Fibroblast of pulmonary artery (primary cell): ENCODE data around the gene GALNT9.

ENCODE experiments used
- DNase-seq: peaks from one replicate; pipeline ENCODE4 v3.0.0-alpha.2; 2010; ENCODE audit warnings: low read depth
- H3K4me3 ChIP-seq: replicated peaks from 2 replicates; pipeline ENCODE4 v1.5.1; 2011; ENCODE audit warnings: low read depth, mild to moderate bottlenecking, control low read depth, low read length, moderate library complexity
- TF ChIP-seq, protein P1 (sequence below): IDR thresholded peaks from 2 replicates; pipeline ENCODE4 v1.5.1; 2011; ENCODE audit warnings: mild to moderate bottlenecking, control low read depth, low read length, inconsistent platforms; ENCODE audit errors: missing control alignments

Gene GALNT9

DNA sequence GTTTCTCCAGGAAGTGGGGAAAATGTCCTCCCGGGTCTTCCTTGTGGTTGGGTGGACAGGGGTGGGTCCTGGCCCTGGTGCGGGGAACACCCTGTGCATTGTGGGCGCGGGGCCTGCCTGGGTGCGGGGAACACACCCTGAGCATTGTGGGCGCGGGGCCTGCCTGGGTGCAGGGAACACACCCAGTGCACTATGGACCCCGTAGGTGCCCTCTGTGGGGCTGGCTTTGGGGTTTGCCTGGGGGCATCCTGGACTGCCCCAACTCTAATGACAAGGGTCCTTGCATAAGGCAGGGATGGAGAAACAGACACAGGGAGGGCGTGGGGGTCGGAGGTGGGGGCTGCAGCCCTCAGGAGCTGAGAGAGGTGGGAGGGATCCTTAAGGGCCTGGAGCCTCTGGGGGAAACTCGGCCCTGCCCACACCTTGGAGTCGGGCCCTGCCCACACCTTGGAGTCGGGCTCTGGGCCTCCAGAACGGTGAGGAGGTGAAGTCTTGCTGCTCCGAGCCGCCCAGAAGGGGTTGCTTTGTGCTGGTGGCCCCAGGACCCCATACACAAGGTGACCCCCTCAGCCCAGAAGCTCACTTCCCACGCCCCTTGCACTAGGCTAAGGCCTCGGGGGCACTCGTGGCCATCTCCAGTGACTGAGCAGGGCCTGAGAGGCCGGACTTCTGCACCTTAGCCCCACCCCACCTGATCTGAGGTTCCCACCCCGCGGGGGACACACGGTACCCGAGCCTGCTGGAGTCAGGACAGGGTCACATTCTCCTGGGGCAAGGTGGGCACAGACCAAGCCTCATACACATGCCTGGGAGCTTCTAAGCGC, 69.3 kb downstream of the GALNT9 start:
- no peak overlapping the region for H3K4me3 ChIP-seq
- no peak for DNase-seq
- TF ChIP-seq, protein P1, sequence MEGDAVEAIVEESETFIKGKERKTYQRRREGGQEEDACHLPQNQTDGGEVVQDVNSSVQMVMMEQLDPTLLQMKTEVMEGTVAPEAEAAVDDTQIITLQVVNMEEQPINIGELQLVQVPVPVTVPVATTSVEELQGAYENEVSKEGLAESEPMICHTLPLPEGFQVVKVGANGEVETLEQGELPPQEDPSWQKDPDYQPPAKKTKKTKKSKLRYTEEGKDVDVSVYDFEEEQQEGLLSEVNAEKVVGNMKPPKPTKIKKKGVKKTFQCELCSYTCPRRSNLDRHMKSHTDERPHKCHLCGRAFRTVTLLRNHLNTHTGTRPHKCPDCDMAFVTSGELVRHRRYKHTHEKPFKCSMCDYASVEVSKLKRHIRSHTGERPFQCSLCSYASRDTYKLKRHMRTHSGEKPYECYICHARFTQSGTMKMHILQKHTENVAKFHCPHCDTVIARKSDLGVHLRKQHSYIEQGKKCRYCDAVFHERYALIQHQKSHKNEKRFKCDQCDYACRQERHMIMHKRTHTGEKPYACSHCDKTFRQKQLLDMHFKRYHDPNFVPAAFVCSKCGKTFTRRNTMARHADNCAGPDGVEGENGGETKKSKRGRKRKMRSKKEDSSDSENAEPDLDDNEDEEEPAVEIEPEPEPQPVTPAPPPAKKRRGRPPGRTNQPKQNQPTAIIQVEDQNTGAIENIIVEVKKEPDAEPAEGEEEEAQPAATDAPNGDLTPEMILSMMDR, result no peak

DNA sequence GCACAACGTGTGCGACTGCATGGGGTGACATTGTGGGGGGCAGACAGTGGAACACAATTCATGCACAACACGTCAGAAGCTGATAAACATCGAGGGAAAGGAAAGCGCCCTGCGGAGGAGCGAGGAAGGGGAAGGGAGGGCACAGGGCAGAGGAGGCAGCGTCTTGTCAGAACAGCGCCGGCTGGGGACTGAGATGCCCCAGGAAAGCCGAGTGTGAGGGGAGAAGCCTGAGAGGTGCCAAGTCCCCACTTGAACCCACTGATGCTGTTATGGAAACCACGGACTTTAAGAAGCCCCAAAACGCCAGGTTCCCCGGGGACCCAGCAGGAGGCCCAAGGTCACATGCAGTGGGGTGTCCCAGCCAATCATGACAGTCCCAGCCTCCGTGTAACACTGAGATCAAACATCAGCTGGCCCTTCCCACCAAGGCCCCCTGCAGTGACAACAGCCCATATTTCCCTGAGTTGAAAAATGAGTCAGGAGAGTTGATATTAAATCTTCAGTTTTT, 70.0 kb downstream of the GALNT9 start:
- DNase-seq, result no peak

DNA sequence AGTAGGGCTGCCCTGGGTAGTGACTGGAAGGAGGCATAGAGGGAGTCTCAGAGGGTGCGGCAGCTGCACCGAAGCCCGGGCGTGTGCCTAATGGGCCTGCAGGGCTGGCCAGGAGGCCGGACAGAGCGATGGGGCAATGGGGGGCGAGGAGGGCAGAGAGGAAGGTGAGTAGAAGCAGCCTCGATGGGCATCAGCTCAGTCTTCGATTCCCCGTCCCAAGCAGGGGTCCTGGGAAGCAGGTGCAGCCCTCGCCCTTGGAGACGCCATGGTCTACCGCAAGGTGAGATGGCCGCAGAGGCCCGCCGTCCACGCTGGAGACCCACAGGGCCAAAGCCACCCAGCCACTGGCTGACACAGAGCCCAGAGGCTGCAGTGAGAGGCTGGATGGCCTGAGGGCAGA, 70.8 kb downstream of the GALNT9 start:
- TF ChIP-seq, protein P1, result no peak
- DNase-seq, result no peak
- no peak overlapping the region for H3K4me3 ChIP-seq

More for the DNA sequence above, 70.0 kb downstream of the GALNT9 start:
- H3K4me3 ChIP-seq, result no peak overlapping the region
- TF ChIP-seq, protein P1, result no peak

DNA sequence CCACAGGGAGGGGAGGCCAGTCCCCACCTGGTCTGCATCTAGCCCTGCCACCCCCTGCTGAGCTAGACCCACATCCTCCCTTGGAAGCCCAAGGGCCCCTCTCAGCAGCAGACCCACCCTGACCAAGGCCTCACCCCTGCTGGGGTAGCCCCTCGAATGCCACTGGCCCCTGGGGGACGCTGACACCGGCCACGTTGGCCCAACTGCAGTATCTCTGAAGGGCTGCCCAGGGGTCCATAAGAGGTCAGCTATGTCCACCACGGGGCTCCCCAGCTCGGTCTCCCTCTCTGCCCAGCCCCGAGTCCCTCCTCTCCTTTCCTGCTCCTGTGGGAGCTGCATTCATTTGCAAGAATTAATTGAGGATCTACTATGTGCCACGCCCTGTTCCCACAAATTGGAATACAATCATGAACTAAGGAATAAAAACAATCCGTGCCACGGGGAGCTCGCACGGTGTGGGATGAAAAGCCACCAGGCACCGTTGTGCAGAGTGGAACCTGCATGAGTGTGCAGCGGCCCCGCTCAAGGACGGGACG, 71.4 kb downstream of the GALNT9 start:
- TF ChIP-seq, protein P1, result no peak
- no peak for DNase-seq
- H3K4me3 ChIP-seq, result no peak overlapping the region

DNA sequence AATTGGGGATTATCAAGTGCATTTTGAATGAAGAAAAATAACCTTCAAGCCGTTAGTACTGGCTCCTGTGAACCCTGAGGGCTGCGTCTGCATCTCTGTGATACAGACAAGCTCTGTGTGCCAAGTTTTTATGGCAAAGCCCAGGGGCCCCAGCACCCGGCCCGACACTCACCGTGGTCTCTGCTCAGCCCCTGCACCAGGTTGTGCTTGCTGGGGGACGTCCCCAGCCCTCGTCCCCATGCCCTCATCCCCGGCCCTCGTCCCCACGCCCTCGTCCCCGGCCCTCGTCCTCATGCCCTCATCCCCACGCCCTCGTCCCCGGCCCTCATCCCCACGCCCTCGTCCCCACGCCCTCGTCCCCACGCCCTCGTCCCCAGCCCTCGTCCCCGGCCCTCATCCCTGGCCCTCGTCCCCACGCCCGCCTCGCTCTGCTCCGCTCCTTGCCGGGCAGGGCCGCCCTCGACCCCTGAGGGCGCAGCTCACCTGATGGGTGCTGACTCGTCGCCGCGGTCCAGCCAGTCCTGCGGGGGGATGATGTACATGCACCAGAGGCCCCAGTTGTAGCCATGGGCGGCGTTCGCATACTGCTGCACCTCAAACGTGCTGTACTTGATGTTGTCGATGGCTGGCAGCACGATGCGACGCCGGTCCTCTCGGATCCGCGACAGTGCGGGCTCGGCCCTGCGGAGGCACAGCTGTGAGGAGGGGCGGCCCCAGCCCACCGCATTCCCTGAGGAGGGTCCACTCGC, 72.0 kb downstream of the GALNT9 start:
- H3K4me3 ChIP-seq, result no peak overlapping the region
- DNase-seq, result no peak

DNA sequence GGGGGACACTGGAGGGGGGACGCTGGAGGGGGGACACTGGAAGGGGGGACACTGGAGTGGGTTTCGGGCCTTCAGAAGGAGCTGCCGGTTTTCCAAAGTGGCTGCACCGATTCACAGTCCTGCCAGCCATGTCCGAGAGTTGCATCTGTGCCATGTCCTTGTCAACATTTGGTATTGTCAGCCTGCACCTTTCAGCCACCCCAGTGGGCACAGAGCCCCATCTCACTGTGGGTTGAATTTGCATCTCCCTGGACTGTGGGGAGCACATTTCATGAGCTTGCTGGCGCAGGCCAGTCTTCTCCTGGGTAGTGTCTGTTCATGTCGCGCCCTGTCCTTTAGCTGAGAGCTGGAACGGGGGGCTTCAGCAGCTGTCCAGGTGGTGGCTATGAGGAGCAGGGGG, 72.7 kb downstream of the GALNT9 start:
- DNase-seq, result no peak
- H3K4me3 ChIP-seq, result no peak overlapping the region
- TF ChIP-seq, protein P1, result no peak

More for the DNA sequence above, 72.0 kb downstream of the GALNT9 start:
- TF ChIP-seq, protein P1, result no peak
